ENCODE measurements around the gene SRP68.
A peak's percentile ranks its signal among the peaks of the same experiment; 100 is the strongest.
"Not testable (repeated sequence)": the region's sequence is repeated elsewhere in the genome, so short reads cannot be mapped to it uniquely, and the experiment has no call there.

SRP68 gene

GRCh38 chr17:76049239-76049638 lies 23.1 kb downstream of the SRP68 start:
- no peak overlapping the region for H3K4me3 ChIP-seq (ENCODE audit: low read length)
- TF ChIP-seq, protein P1, sequence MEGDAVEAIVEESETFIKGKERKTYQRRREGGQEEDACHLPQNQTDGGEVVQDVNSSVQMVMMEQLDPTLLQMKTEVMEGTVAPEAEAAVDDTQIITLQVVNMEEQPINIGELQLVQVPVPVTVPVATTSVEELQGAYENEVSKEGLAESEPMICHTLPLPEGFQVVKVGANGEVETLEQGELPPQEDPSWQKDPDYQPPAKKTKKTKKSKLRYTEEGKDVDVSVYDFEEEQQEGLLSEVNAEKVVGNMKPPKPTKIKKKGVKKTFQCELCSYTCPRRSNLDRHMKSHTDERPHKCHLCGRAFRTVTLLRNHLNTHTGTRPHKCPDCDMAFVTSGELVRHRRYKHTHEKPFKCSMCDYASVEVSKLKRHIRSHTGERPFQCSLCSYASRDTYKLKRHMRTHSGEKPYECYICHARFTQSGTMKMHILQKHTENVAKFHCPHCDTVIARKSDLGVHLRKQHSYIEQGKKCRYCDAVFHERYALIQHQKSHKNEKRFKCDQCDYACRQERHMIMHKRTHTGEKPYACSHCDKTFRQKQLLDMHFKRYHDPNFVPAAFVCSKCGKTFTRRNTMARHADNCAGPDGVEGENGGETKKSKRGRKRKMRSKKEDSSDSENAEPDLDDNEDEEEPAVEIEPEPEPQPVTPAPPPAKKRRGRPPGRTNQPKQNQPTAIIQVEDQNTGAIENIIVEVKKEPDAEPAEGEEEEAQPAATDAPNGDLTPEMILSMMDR (IDR thresholded peaks at IDR 0.05; ENCODE audit: insufficient read depth, low read depth, low read length, missing control alignments) = no peak
- no peak for DNase-seq (ENCODE audit: low read depth)

GRCh38 chr17:76048711-76049110 lies 23.6 kb downstream of the SRP68 start:
- TF ChIP-seq, protein P1 (IDR thresholded peaks at IDR 0.05; ENCODE audit: insufficient read depth, low read depth, low read length, missing control alignments) = no peak
- DNase-seq (ENCODE audit: low read depth) = peak; percentile 14
- H3K4me3 ChIP-seq (ENCODE audit: low read length) = no peak overlapping the region

DNA sequence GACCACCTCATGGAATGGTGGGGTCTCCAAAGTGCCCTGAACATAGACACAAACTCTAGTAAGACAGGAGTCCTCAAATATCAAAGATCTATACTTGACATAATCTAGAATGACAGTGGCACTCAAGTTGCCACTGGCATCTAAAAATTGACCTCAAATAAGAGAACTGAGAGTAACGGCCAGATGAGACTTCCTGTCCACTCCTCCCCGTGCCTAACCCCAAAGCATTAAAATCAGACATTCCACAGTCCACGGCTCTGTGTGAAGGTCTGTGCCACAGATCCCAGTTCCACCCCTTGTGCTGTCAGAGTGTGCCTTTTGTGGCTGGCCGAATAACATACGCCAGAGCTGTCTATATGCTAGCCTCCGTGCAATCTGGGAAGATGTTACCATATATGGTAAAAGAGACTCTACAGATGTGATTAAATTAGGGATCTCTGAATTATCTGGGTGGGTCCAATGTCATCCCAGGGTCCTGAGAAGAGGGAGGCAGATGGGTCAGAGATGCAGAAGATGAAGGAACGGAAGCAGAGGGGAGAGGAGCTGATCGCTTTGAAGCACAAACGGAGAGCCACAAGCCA lies 24.2 kb downstream of the SRP68 start:
- no peak overlapping the region for H3K4me3 ChIP-seq (ENCODE audit: low read length)
- no peak for DNase-seq (ENCODE audit: low read depth)
- TF ChIP-seq, protein P1 (IDR thresholded peaks at IDR 0.05; ENCODE audit: insufficient read depth, low read depth, low read length, missing control alignments) = no peak

DNA sequence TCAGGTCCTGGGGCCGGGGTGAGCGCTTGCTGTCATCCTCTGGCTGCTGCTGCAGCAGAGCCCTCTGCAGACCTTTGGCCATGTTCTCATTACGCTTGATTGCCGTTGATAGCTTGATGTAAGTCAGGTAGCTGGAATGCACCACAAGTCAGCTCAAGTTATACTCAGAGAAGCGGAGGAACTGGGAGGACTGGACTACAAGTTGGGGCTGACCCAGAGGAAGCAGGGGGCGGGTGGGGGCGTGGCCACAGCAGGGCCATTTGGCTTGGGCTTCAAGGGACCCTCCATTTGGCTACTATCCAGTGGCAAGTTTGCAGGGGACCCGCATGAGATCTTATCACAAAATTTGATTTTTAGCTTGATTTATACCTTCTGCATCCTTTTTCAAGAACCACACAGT lies 26.3 kb downstream of the SRP68 start:
- TF ChIP-seq, protein P1 (IDR thresholded peaks at IDR 0.05; ENCODE audit: insufficient read depth, low read depth, low read length, missing control alignments) = no peak
- peak; percentile 87 for DNase-seq (ENCODE audit: low read depth)
- H3K4me3 ChIP-seq (ENCODE audit: low read length) = no peak overlapping the region

GRCh38 chr17:76044475-76045007 lies 27.8 kb downstream of the SRP68 start:
- not testable (repeated sequence) for H3K4me3 ChIP-seq (ENCODE audit: low read length)
- DNase-seq (ENCODE audit: low read depth) = peak; percentile 62

GRCh38 chr17:76042868-76043267 lies 29.4 kb downstream of the SRP68 start:
- DNase-seq (ENCODE audit: low read depth); H3K4me3 ChIP-seq (ENCODE audit: low read length): not testable (repeated sequence)

- no peak overlapping the region for H3K4me3 ChIP-seq (ENCODE audit: low read length)
- DNase-seq (ENCODE audit: low read depth) = no peak
- TF ChIP-seq, protein P1 (IDR thresholded peaks at IDR 0.05; ENCODE audit: insufficient read depth, low read depth, low read length, missing control alignments) = no peak
Measured at GRCh38 chr17:76040376-76040775, 31.9 kb downstream of the SRP68 start.

DNA sequence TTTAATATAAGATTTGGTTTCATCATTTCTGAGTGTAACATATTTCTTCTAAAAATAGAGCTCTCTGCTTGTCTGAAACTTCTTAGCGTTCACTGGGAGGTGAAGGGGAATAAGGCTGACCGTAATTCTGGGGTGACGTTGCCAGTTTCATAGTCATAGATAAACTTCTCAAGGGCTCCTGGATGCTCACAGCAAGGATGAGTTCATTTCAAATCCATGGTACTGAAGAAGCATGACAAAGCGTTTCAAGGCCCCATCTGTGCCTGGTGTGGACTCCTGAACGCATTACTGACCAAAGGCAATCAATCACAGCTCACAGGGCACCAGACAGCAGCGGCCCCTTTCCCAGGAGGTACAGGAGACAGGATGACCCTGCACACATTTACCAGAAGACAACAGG lies 33.2 kb downstream of the SRP68 start:
- TF ChIP-seq, protein P1 (IDR thresholded peaks at IDR 0.05; ENCODE audit: insufficient read depth, low read depth, low read length, missing control alignments) = no peak
- DNase-seq (ENCODE audit: low read depth) = no peak
- no peak overlapping the region for H3K4me3 ChIP-seq (ENCODE audit: low read length)

All from epithelial cell of esophagus (primary cell).